HG03039 (cell line): ENCODE results near the gene SYPL2.
A peak's percentile ranks its signal among the peaks of the same experiment; 100 is the strongest.
"Not testable (repeated sequence)": the region's sequence is repeated elsewhere in the genome, so short reads cannot be mapped to it uniquely, and the experiment has no call there.

Source experiments
- ATAC-seq: cut with Tn5 transposase; IDR thresholded peaks from one replicate; pipeline ENCODE4 v1.9.1; 2021; ENCODE audit warnings: mild to moderate bottlenecking, moderate library complexity; ENCODE audit not compliant: unreplicated experiment

The SYPL2 gene

GRCh38 chr1:109466452-109467300 is at the start of gene SYPL2:
TSS of gene SYPL2 (plus strand) at chr1:109466546. CDS start at chr1:109466844, 298 bp downstream.
- ATAC-seq, result no peak

GRCh38 chr1:109423498-109423897 is 42.8 kb upstream of the SYPL2 start:
- no peak for ATAC-seq

GRCh38 chr1:109425391-109426280 is 40.7 kb upstream of the SYPL2 start:
- peak; percentile 17 for ATAC-seq

- ATAC-seq, result peak; percentile 97
Measured at GRCh38 chr1:109426281-109427170, 39.8 kb upstream of the SYPL2 start, which contains the start of gene PSMA5. TSS of gene PSMA5 (minus strand) at chr1:109426448. CDS start at chr1:109426330, 118 bp downstream.

GRCh38 chr1:109427171-109427467 is 39.2 kb upstream of the SYPL2 start:
- no peak for ATAC-seq

GRCh38 chr1:109432336-109432735 is 34.0 kb upstream of the SYPL2 start:
- ATAC-seq, result no peak

GRCh38 chr1:109433322-109433721 is 33.0 kb upstream of the SYPL2 start:
- ATAC-seq, result no peak

GRCh38 chr1:109434484-109434883 is 31.9 kb upstream of the SYPL2 start:
- no peak for ATAC-seq

- ATAC-seq, result no peak
Measured at GRCh38 chr1:109438798-109439297, 27.5 kb upstream of the SYPL2 start.

- ATAC-seq, result no peak
Measured at GRCh38 chr1:109441069-109441468, 25.3 kb upstream of the SYPL2 start.

GRCh38 chr1:109443476-109443875 is 22.9 kb upstream of the SYPL2 start:
- ATAC-seq, result no peak

- no peak for ATAC-seq
Measured at GRCh38 chr1:109444346-109444745, 22.0 kb upstream of the SYPL2 start.

- ATAC-seq, result not testable (repeated sequence)
Measured at GRCh38 chr1:109445949-109446695, 20.2 kb upstream of the SYPL2 start.

- no peak for ATAC-seq
Measured at GRCh38 chr1:109447524-109447923, 18.8 kb upstream of the SYPL2 start.

- no peak for ATAC-seq
Measured at GRCh38 chr1:109454497-109455133, 11.7 kb upstream of the SYPL2 start.

GRCh38 chr1:109457819-109458218 is 8.5 kb upstream of the SYPL2 start:
- ATAC-seq, result no peak

- no peak for ATAC-seq
Measured at GRCh38 chr1:109466125-109466451, 258 bp upstream of the SYPL2 start.

GRCh38 chr1:109467301-109467777 is 993 bp downstream of the SYPL2 start:
- no peak for ATAC-seq

- ATAC-seq, result no peak
Measured at GRCh38 chr1:109468061-109468460, 1.7 kb downstream of the SYPL2 start.
